HG03103 (cell line): ENCODE measurements around the gene CEP170B.
"Not testable (repeated sequence)": the region's sequence is repeated elsewhere in the genome, so short reads cannot be mapped to it uniquely, and the experiment has no call there.

ENCODE experiments used
- ATAC-seq: cut with Tn5 transposase; IDR thresholded peaks from one replicate; pipeline ENCODE4 v1.9.1; 2021; ENCODE audit warnings: low read depth; ENCODE audit not compliant: unreplicated experiment

The CEP170B gene

GRCh38 chr14:104888489-104889374 is 23.7 kb downstream of the CEP170B start:
- ATAC-seq = no peak

- ATAC-seq = no peak
Observed at GRCh38 chr14:104889375-104889757, 24.3 kb downstream of the CEP170B start.

- ATAC-seq = not testable (repeated sequence)
Observed at GRCh38 chr14:104890292-104890691, 25.2 kb downstream of the CEP170B start.

- no peak for ATAC-seq
Observed at GRCh38 chr14:104891121-104891551, 26.1 kb downstream of the CEP170B start.

GRCh38 chr14:104891664-104892530 is 26.8 kb downstream of the CEP170B start:
- no peak for ATAC-seq

- ATAC-seq = no peak
Observed at GRCh38 chr14:104892531-104893434, 27.7 kb downstream of the CEP170B start.

- no peak for ATAC-seq
Observed at GRCh38 chr14:104893435-104894207, 28.6 kb downstream of the CEP170B start.

- no peak for ATAC-seq
Observed at GRCh38 chr14:104894331-104895206, 29.5 kb downstream of the CEP170B start.

- no peak for ATAC-seq
Observed at GRCh38 chr14:104895207-104895785, 30.2 kb downstream of the CEP170B start.

- no peak for ATAC-seq
Observed at GRCh38 chr14:104895786-104896661, 31.0 kb downstream of the CEP170B start.

- no peak for ATAC-seq
Observed at GRCh38 chr14:104897330-104898194, 32.5 kb downstream of the CEP170B start.

GRCh38 chr14:104898195-104898558 is 33.1 kb downstream of the CEP170B start:
- no peak for ATAC-seq

GRCh38 chr14:104898870-104899510 is 33.9 kb downstream of the CEP170B start:
- no peak for ATAC-seq

- ATAC-seq = no peak
Observed at GRCh38 chr14:104899781-104900180, 34.7 kb downstream of the CEP170B start.

GRCh38 chr14:104900639-104901512 is 35.8 kb downstream of the CEP170B start:
- no peak for ATAC-seq
